Measurements from ENCODE around the gene PARVA.
A peak's percentile ranks its signal among the peaks of the same experiment; 100 is the strongest.
"Not testable (repeated sequence)": the region's sequence is repeated elsewhere in the genome, so short reads cannot be mapped to it uniquely, and the experiment has no call there.

Gene PARVA

GRCh38 chr11:12518606-12519385, 141.4 kb downstream of the PARVA start:
- Histone ChIP-seq H3K4me1 (ENCODE audit: control insufficient read depth in 5 of 5, insufficient read depth in 5 of 5, low read length in 5 of 5) (peaks cover 0 to 38% (median 28%) of the 10 kb centered on the region in 5 donors), H3K36me3 (ENCODE audit: control insufficient read depth in 5 of 5, insufficient read depth in 5 of 5, low read length in 5 of 5) (peaks cover 0 to 35% (median 28%) of the 10 kb centered on the region in 5 donors)

GRCh38 chr11:12520054-12520453, 142.7 kb downstream of the PARVA start:
- no peak overlapping the region for H3K4me3 ChIP-seq (ENCODE audit: low read depth in 1 of 5, low read length in 5 of 5)
- peaks cover 0 to 31% (median 25%) of the 10 kb centered on the region in 5 donors for H3K36me3 ChIP-seq (ENCODE audit: control insufficient read depth in 5 of 5, insufficient read depth in 5 of 5, low read length in 5 of 5)
- H3K9me3 ChIP-seq (ENCODE audit: control insufficient read depth in 5 of 5, low read length in 5 of 5), result no peaks in the 10 kb centered on the region
- no peak overlapping the region for H3K27ac ChIP-seq (ENCODE audit: low read depth, low read length)
- no peaks in the 10 kb centered on the region for H3K27me3 ChIP-seq (ENCODE audit: control insufficient read depth in 5 of 5, insufficient read depth in 4 of 5, low read length in 5 of 5)
- no peak overlapping the region for H3K9ac ChIP-seq (ENCODE audit: low read length in 5 of 5)
- H3K4me1 ChIP-seq (ENCODE audit: control insufficient read depth in 5 of 5, insufficient read depth in 5 of 5, low read length in 5 of 5), result peaks cover 0 to 50% (median 37%) of the 10 kb centered on the region in 5 donors

More at GRCh38 chr11:12518606-12519385, 141.4 kb downstream of the PARVA start:
- H3K9me3 ChIP-seq (ENCODE audit: control insufficient read depth in 5 of 5, low read length in 5 of 5), result no peaks in the 10 kb centered on the region
- H3K27me3 ChIP-seq (ENCODE audit: control insufficient read depth in 5 of 5, insufficient read depth in 4 of 5, low read length in 5 of 5), result no peaks in the 10 kb centered on the region
- no peak overlapping the region for H3K27ac ChIP-seq (ENCODE audit: low read depth, low read length)
- no peak overlapping the region for H3K9ac ChIP-seq (ENCODE audit: low read length in 5 of 5)
- H3K4me3 ChIP-seq (ENCODE audit: low read depth in 1 of 5, low read length in 5 of 5), result no peak overlapping the region

- not testable (repeated sequence) for H3K4me3 ChIP-seq (ENCODE audit: low read depth in 1 of 5, low read length in 5 of 5); H3K27ac ChIP-seq (ENCODE audit: low read depth, low read length); H3K27me3 ChIP-seq (ENCODE audit: control insufficient read depth in 5 of 5, insufficient read depth in 4 of 5, low read length in 5 of 5); H3K9ac ChIP-seq (ENCODE audit: low read length in 5 of 5); H3K9me3 ChIP-seq (ENCODE audit: control insufficient read depth in 5 of 5, low read length in 5 of 5)
- Histone ChIP-seq H3K4me1 (ENCODE audit: control insufficient read depth in 5 of 5, insufficient read depth in 5 of 5, low read length in 5 of 5) (peaks cover 0 to 55% (median 40%) of the 10 kb centered on the region in 5 donors), H3K36me3 (ENCODE audit: control insufficient read depth in 5 of 5, insufficient read depth in 5 of 5, low read length in 5 of 5) (peaks cover 0 to 26% (median 24%) of the 10 kb centered on the region in 5 donors)
Observed at GRCh38 chr11:12520576-12520975, 143.2 kb downstream of the PARVA start.

GRCh38 chr11:12523180-12523924, 146.0 kb downstream of the PARVA start:
- H3K4me3 ChIP-seq (ENCODE audit: low read depth in 1 of 5, low read length in 5 of 5), result no peak overlapping the region
- H3K9me3 ChIP-seq (ENCODE audit: control insufficient read depth in 5 of 5, low read length in 5 of 5), result no peaks in the 10 kb centered on the region
- H3K9ac ChIP-seq (ENCODE audit: low read length in 5 of 5), result no peak overlapping the region
- H3K27me3 ChIP-seq (ENCODE audit: control insufficient read depth in 5 of 5, insufficient read depth in 4 of 5, low read length in 5 of 5), result no peaks in the 10 kb centered on the region
- peaks cover 2 to 49% (median 35%) of the 10 kb centered on the region in 5 donors for H3K4me1 ChIP-seq (ENCODE audit: control insufficient read depth in 5 of 5, insufficient read depth in 5 of 5, low read length in 5 of 5)
- H3K27ac ChIP-seq (ENCODE audit: low read depth, low read length), result no peak overlapping the region
- peaks cover 0 to 31% (median 25%) of the 10 kb centered on the region in 5 donors for H3K36me3 ChIP-seq (ENCODE audit: control insufficient read depth in 5 of 5, insufficient read depth in 5 of 5, low read length in 5 of 5)

GRCh38 chr11:12524865-12525264, 147.5 kb downstream of the PARVA start:
- Histone ChIP-seq H3K9ac (ENCODE audit: low read length in 5 of 5) (no peak overlapping the region), H3K27me3 (ENCODE audit: control insufficient read depth in 5 of 5, insufficient read depth in 4 of 5, low read length in 5 of 5) (no peaks in the 10 kb centered on the region), H3K27ac (ENCODE audit: low read depth, low read length) (no peak overlapping the region), H3K9me3 (ENCODE audit: control insufficient read depth in 5 of 5, low read length in 5 of 5) (no peaks in the 10 kb centered on the region), H3K4me1 (ENCODE audit: control insufficient read depth in 5 of 5, insufficient read depth in 5 of 5, low read length in 5 of 5) (peaks cover 2 to 42% (median 28%) of the 10 kb centered on the region in 5 donors), H3K4me3 (ENCODE audit: low read depth in 1 of 5, low read length in 5 of 5) (no peak overlapping the region), H3K36me3 (ENCODE audit: control insufficient read depth in 5 of 5, insufficient read depth in 5 of 5, low read length in 5 of 5) (peaks cover 0 to 34% (median 29%) of the 10 kb centered on the region in 5 donors)

GRCh38 chr11:12525466-12526055, 148.2 kb downstream of the PARVA start:
- Histone ChIP-seq H3K36me3 (ENCODE audit: control insufficient read depth in 5 of 5, insufficient read depth in 5 of 5, low read length in 5 of 5) (peaks cover 0 to 34% (median 26%) of the 10 kb centered on the region in 5 donors), H3K9me3 (ENCODE audit: control insufficient read depth in 5 of 5, low read length in 5 of 5) (no peaks in the 10 kb centered on the region)

GRCh38 chr11:12526789-12527188, 149.4 kb downstream of the PARVA start:
- no peaks in the 10 kb centered on the region for H3K27me3 ChIP-seq (ENCODE audit: control insufficient read depth in 5 of 5, insufficient read depth in 4 of 5, low read length in 5 of 5)
- no peak overlapping the region for H3K4me3 ChIP-seq (ENCODE audit: low read depth in 1 of 5, low read length in 5 of 5)
- H3K36me3 ChIP-seq (ENCODE audit: control insufficient read depth in 5 of 5, insufficient read depth in 5 of 5, low read length in 5 of 5), result peaks cover 0 to 34% (median 29%) of the 10 kb centered on the region in 5 donors
- no peaks in the 10 kb centered on the region for H3K9me3 ChIP-seq (ENCODE audit: control insufficient read depth in 5 of 5, low read length in 5 of 5)
- H3K27ac ChIP-seq (ENCODE audit: low read depth, low read length), result no peak overlapping the region
- H3K9ac ChIP-seq (ENCODE audit: low read length in 5 of 5), result no peak overlapping the region
- peaks cover 2 to 43% (median 28%) of the 10 kb centered on the region in 5 donors for H3K4me1 ChIP-seq (ENCODE audit: control insufficient read depth in 5 of 5, insufficient read depth in 5 of 5, low read length in 5 of 5)

More at GRCh38 chr11:12525466-12526055, 148.2 kb downstream of the PARVA start:
- peaks cover 2 to 43% (median 28%) of the 10 kb centered on the region in 5 donors for H3K4me1 ChIP-seq (ENCODE audit: control insufficient read depth in 5 of 5, insufficient read depth in 5 of 5, low read length in 5 of 5)
- no peak overlapping the region for H3K9ac ChIP-seq (ENCODE audit: low read length in 5 of 5)
- H3K27ac ChIP-seq (ENCODE audit: low read depth, low read length), result no peak overlapping the region
- H3K4me3 ChIP-seq (ENCODE audit: low read depth in 1 of 5, low read length in 5 of 5), result no peak overlapping the region
- H3K27me3 ChIP-seq (ENCODE audit: control insufficient read depth in 5 of 5, insufficient read depth in 4 of 5, low read length in 5 of 5), result no peaks in the 10 kb centered on the region

- Histone ChIP-seq H3K4me1 (ENCODE audit: control insufficient read depth in 5 of 5, insufficient read depth in 5 of 5, low read length in 5 of 5) (peaks cover 2 to 43% (median 28%) of the 10 kb centered on the region in 5 donors), H3K36me3 (ENCODE audit: control insufficient read depth in 5 of 5, insufficient read depth in 5 of 5, low read length in 5 of 5) (peaks cover 0 to 37% (median 32%) of the 10 kb centered on the region in 5 donors), H3K4me3 (ENCODE audit: low read depth in 1 of 5, low read length in 5 of 5) (no peak overlapping the region), H3K27me3 (ENCODE audit: control insufficient read depth in 5 of 5, insufficient read depth in 4 of 5, low read length in 5 of 5) (no peaks in the 10 kb centered on the region), H3K9me3 (ENCODE audit: control insufficient read depth in 5 of 5, low read length in 5 of 5) (no peaks in the 10 kb centered on the region), H3K27ac (ENCODE audit: low read depth, low read length) (no peak overlapping the region), H3K9ac (ENCODE audit: low read length in 5 of 5) (no peak overlapping the region)
Observed at GRCh38 chr11:12528487-12528886, 151.1 kb downstream of the PARVA start.

GRCh38 chr11:12529041-12529440, 151.7 kb downstream of the PARVA start:
- H3K9ac ChIP-seq (ENCODE audit: low read length in 5 of 5), result peak overlapping the region in 1 of 5 donors; percentile 13
- H3K4me3 ChIP-seq (ENCODE audit: low read depth in 1 of 5, low read length in 5 of 5), result no peak overlapping the region
- peaks cover 2 to 40% (median 25%) of the 10 kb centered on the region in 5 donors for H3K4me1 ChIP-seq (ENCODE audit: control insufficient read depth in 5 of 5, insufficient read depth in 5 of 5, low read length in 5 of 5)
- H3K27ac ChIP-seq (ENCODE audit: low read depth, low read length), result peak overlapping the region; percentile 70
- peaks cover 0 to 37% (median 32%) of the 10 kb centered on the region in 5 donors for H3K36me3 ChIP-seq (ENCODE audit: control insufficient read depth in 5 of 5, insufficient read depth in 5 of 5, low read length in 5 of 5)
- H3K27me3 ChIP-seq (ENCODE audit: control insufficient read depth in 5 of 5, insufficient read depth in 4 of 5, low read length in 5 of 5), result no peaks in the 10 kb centered on the region
- H3K9me3 ChIP-seq (ENCODE audit: control insufficient read depth in 5 of 5, low read length in 5 of 5), result no peaks in the 10 kb centered on the region

Measured in subcutaneous abdominal adipose tissue (tissue), 5 donors.